SJSA1 (cell line): ENCODE data around the gene ARID3B. TPM values are rescaled to one million over a fixed set of nuclear protein-coding genes. Genes with fewer than 3 reads are reported as not detected.

Source experiments
- DNase-seq, 2 experiments: peaks; one replicate each; pipeline ENCODE4 v3.0.0-alpha.2; 2015 to 2020; ENCODE audit warnings: low spot score in 2 of 2, low read depth in 1 of 2
- H3K27ac ChIP-seq: fragments of 250-450 bp; sonication (Bioruptor Pico); 2 replicates; pipeline ENCODE4 v1.5.1; 2020; ENCODE audit warnings: mild to moderate bottlenecking, moderate library complexity
- H3K27me3 ChIP-seq: fragments of 250-450 bp; sonication (Bioruptor Pico); replicated peaks from 2 replicates; pipeline ENCODE4 v1.5.1; 2020; ENCODE audit warnings: mild to moderate bottlenecking, moderate library complexity
- H3K36me3 ChIP-seq: fragments of 250-450 bp; sonication (Bioruptor Pico); 2 replicates; pipeline ENCODE4 v1.5.1; 2020; ENCODE audit warnings: mild to moderate bottlenecking
- H3K4me1 ChIP-seq: fragments of 250-450 bp; sonication (Bioruptor Pico); replicated peaks from 2 replicates; pipeline ENCODE4 v1.6.1; 2021; ENCODE audit warnings: mild to moderate bottlenecking
- H3K4me3 ChIP-seq: fragments of 250-450 bp; sonication (Bioruptor Pico); 2 replicates; pipeline ENCODE4 v1.5.1; 2020; ENCODE audit warnings: mild to moderate bottlenecking
- H3K9me3 ChIP-seq: fragments of 250-450 bp; sonication (Bioruptor Pico); replicated peaks from 2 replicates; pipeline ENCODE4 v1.5.1; 2020; ENCODE audit warnings: mild to moderate bottlenecking
- total RNA-seq: library from RNA; depleted of rRNA; stranded (reverse); fragments of >200 nt; shearing (Covaris generic); gene quantifications from 2 replicates; pipeline ENCODE4 v1.2.3, GENCODE V29; 2014

Gene ARID3B
- total RNA-seq, 1 experiment from 2014 or later, result 1.4 TPM

- Histone ChIP-seq H3K4me3 (no peak overlapping the region), H3K36me3 (no peaks in the 10 kb centered on the region), H3K27me3 (no peaks in the 10 kb centered on the region), H3K4me1 (no peaks in the 10 kb centered on the region), H3K27ac (no peak overlapping the region), H3K9me3 (no peaks in the 10 kb centered on the region)
- DNase-seq, result no peak
Measured at GRCh38 chr15:74608786-74609185, 67.8 kb downstream of the ARID3B start.

GRCh38 chr15:74609938-74610301 lies 68.9 kb downstream of the ARID3B start:
- H3K4me1 ChIP-seq, result peaks cover 3% of the 10 kb centered on the region; the same call in 1 of the 2 replicates
- no peak overlapping the region for H3K4me3 ChIP-seq
- no peak overlapping the region for H3K27ac ChIP-seq

GRCh38 chr15:74610302-74610951 lies 69.4 kb downstream of the ARID3B start:
- Histone ChIP-seq H3K27ac (no peak overlapping the region), H3K4me3 (no peak overlapping the region), H3K36me3 (peaks cover 5% of the 10 kb centered on the region), H3K27me3 (no peaks in the 10 kb centered on the region), H3K9me3 (no peaks in the 10 kb centered on the region), H3K4me1 (peaks cover 4% of the 10 kb centered on the region; the same call in 1 of the 2 replicates)
- no peak for DNase-seq

More at GRCh38 chr15:74609938-74610301, 68.9 kb downstream of the ARID3B start:
- H3K9me3 ChIP-seq, result no peaks in the 10 kb centered on the region
- DNase-seq, result no peak
- no peaks in the 10 kb centered on the region for H3K27me3 ChIP-seq
- H3K36me3 ChIP-seq, result no peaks in the 10 kb centered on the region; the same call in 1 of the 2 replicates

- Histone ChIP-seq H3K27me3 (no peaks in the 10 kb centered on the region), H3K4me1 (peaks cover 4% of the 10 kb centered on the region; the same call in 1 of the 2 replicates), H3K36me3 (peaks cover 12% of the 10 kb centered on the region), H3K4me3 (no peak overlapping the region), H3K27ac (no peak overlapping the region), H3K9me3 (no peaks in the 10 kb centered on the region)
- DNase-seq, result no peak
Measured at GRCh38 chr15:74611341-74611740, 70.3 kb downstream of the ARID3B start.

GRCh38 chr15:74611834-74612233 lies 70.8 kb downstream of the ARID3B start:
- Histone ChIP-seq H3K4me1 (peaks cover 8% of the 10 kb centered on the region), H3K27ac (no peak overlapping the region), H3K27me3 (no peaks in the 10 kb centered on the region), H3K4me3 (no peak overlapping the region), H3K9me3 (no peaks in the 10 kb centered on the region), H3K36me3 (peaks cover 13% of the 10 kb centered on the region)
- DNase-seq, result no peak

GRCh38 chr15:74612677-74613076 lies 71.7 kb downstream of the ARID3B start:
- Histone ChIP-seq H3K27me3 (no peaks in the 10 kb centered on the region), H3K4me3 (no peak overlapping the region), H3K27ac (no peak overlapping the region), H3K4me1 (peaks cover 16% of the 10 kb centered on the region), H3K36me3 (peaks cover 21% of the 10 kb centered on the region), H3K9me3 (no peaks in the 10 kb centered on the region)
- DNase-seq, result no peak

GRCh38 chr15:74613089-74613952 lies 72.3 kb downstream of the ARID3B start:
- no peak overlapping the region for H3K4me3 ChIP-seq
- H3K4me1 ChIP-seq, result peaks cover 21% of the 10 kb centered on the region
- no peak for DNase-seq
- peaks cover 24% of the 10 kb centered on the region for H3K36me3 ChIP-seq
- H3K27ac ChIP-seq, result no peak overlapping the region
- H3K9me3 ChIP-seq, result no peaks in the 10 kb centered on the region
- H3K27me3 ChIP-seq, result no peaks in the 10 kb centered on the region

GRCh38 chr15:74613953-74614743 lies 73.1 kb downstream of the ARID3B start:
- peaks cover 28% of the 10 kb centered on the region for H3K36me3 ChIP-seq
- no peak overlapping the region for H3K27ac ChIP-seq
- peak overlapping the region; percentile 94 for H3K4me3 ChIP-seq
- peaks cover 29% of the 10 kb centered on the region for H3K4me1 ChIP-seq
- H3K9me3 ChIP-seq, result no peaks in the 10 kb centered on the region
- no peaks in the 10 kb centered on the region for H3K27me3 ChIP-seq
- DNase-seq, result no peak

GRCh38 chr15:74614744-74615507 lies 73.9 kb downstream of the ARID3B start:
- DNase-seq, result peak; percentile 83 to 92
- no peaks in the 10 kb centered on the region for H3K27me3 ChIP-seq
- H3K9me3 ChIP-seq, result no peaks in the 10 kb centered on the region
- peak overlapping the region; percentile 94 for H3K4me3 ChIP-seq
- peaks cover 31% of the 10 kb centered on the region for H3K4me1 ChIP-seq
- peaks cover 36% of the 10 kb centered on the region for H3K36me3 ChIP-seq
- peak overlapping the region; percentile 92 for H3K27ac ChIP-seq

GRCh38 chr15:74615508-74616365 lies 74.7 kb downstream of the ARID3B start, which contains the start of gene CLK3:
TSS of gene CLK3 (plus strand) at chr15:74615836. CDS start at chr15:74619197, 3,361 bp downstream.
- H3K4me1 ChIP-seq, result peaks cover 31% of the 10 kb centered on the region
- H3K27ac ChIP-seq, result peak within 1 kb of the TSS; percentile 92
- H3K36me3 ChIP-seq, result peaks cover 44% of the 10 kb centered on the region
- peak; percentile 95 to 96 for DNase-seq
- no peaks in the 10 kb centered on the region for H3K27me3 ChIP-seq
- no peaks in the 10 kb centered on the region for H3K9me3 ChIP-seq
- peak within 1 kb of the TSS; percentile 94 for H3K4me3 ChIP-seq

GRCh38 chr15:74616366-74616939 lies 75.4 kb downstream of the ARID3B start:
- H3K4me3 ChIP-seq, result peak overlapping the region; percentile 94
- peak; percentile 67 to 82 for DNase-seq
- peaks cover 31% of the 10 kb centered on the region for H3K4me1 ChIP-seq

GRCh38 chr15:74616996-74617395 lies 76.0 kb downstream of the ARID3B start:
- Histone ChIP-seq H3K4me3 (peak overlapping the region; percentile 94), H3K9me3 (no peaks in the 10 kb centered on the region), H3K27me3 (no peaks in the 10 kb centered on the region), H3K36me3 (peaks cover 57% of the 10 kb centered on the region), H3K4me1 (peaks cover 31% of the 10 kb centered on the region), H3K27ac (no peak overlapping the region)
- DNase-seq, result no peak

More at GRCh38 chr15:74616366-74616939, 75.4 kb downstream of the ARID3B start:
- Histone ChIP-seq H3K27me3 (no peaks in the 10 kb centered on the region), H3K36me3 (peaks cover 52% of the 10 kb centered on the region), H3K9me3 (no peaks in the 10 kb centered on the region), H3K27ac (peak overlapping the region; percentile 92)
